ENCODE results near the gene SMPDL3A.
"Not testable (repeated sequence)": the region's sequence is repeated elsewhere in the genome, so short reads cannot be mapped to it uniquely, and the experiment has no call there.

DNA sequence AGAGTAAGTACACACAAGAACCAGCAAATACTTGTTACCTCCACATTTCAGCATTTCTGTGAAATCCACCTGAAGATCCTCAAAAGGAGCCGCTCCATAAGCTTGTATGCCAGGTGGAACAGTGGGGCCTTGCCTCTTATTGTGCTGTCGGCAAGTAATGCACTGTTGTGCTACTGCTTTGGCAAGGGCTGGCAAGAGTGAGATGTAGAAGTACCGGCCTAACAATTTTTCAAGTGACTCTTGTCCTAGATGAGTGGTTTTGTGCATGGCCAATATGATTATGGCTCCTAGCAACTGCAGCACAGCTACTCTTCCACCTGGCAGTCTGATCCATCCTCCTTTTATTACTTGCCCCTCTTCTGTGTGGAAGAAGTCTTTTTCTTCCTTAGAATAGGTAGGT lies 44.2 kb upstream of the SMPDL3A start:
- not testable (repeated sequence) for TF ChIP-seq POLR2AphosphoS5 (IDR thresholded peaks at IDR 0.05; ENCODE audit: low read depth, low read length)
- TF ChIP-seq, protein P1, sequence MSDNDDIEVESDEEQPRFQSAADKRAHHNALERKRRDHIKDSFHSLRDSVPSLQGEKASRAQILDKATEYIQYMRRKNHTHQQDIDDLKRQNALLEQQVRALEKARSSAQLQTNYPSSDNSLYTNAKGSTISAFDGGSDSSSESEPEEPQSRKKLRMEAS (IDR thresholded peaks at IDR 0.05): not testable (repeated sequence)

Data from H1 (cell line).